Endothelial cell of umbilical vein (primary cell): Measurements from ENCODE around the gene FAM83E. TPM values are rescaled to one million over a fixed set of nuclear protein-coding genes. Genes with fewer than 3 reads are reported as not detected.

Source experiments
- BruUV-seq: library from RNA; stranded (reverse); fragments of 400-500 nt; replicated peaks from 2 replicates; lab custom pipeline; 2021; lab: Mats Ljungman, UMichigan
- CTCF ChIA-PET: fragments of 300-600, 350-600 bp; sonication (Branson Sonifier 250); formaldehyde crosslinking; loops from one replicate; lab custom pipeline; 2021; ENCODE audit warnings: antibody characterized with exemption, inconsistent platforms; lab: Charles Lee
- POLR2A ChIA-PET: fragments of 300-600, 350-600 bp; sonication (Branson Sonifier 250); formaldehyde crosslinking; loops from one replicate; lab custom pipeline; 2021; ENCODE audit warnings: antibody characterized with exemption, inconsistent platforms; lab: Charles Lee
- DNase-seq: peaks from one replicate; pipeline ENCODE4 v3.0.0-alpha.2; 2011; ENCODE audit warnings: low read depth, low spot score
- FAIRE-seq: peaks from 2 replicates; lab custom pipeline; 2011; peaks lifted over from hg19 to GRCh38; lab: Jason Lieb, UNC
- H2AFZ ChIP-seq: 2 replicates; pipeline ENCODE4 v1.6.0; 2012; ENCODE audit warnings: low read depth, low read length, control low read depth, inconsistent platforms
- H3K27ac ChIP-seq: 2 replicates; pipeline ENCODE4 v1.5.1; 2011; ENCODE audit warnings: low read depth, mild to moderate bottlenecking, control low read depth, low read length, moderate library complexity; ENCODE audit not compliant: insufficient read depth
- H3K27me3 ChIP-seq, 2 experiments: 2 replicates each; pipeline versions ENCODE4 v1.6.0 to v1.6.1; 2011; ENCODE audit warnings: low read length in 2 of 2, mixed read lengths in 1 of 2; ENCODE audit not compliant: control insufficient read depth in 2 of 2, insufficient read depth in 2 of 2
- H3K36me3 ChIP-seq, 2 experiments: 2 replicates in 1 of 2; 3 replicates in 1 of 2; pipeline ENCODE4 v1.5.1; 2011; ENCODE audit warnings: low read length in 2 of 2, mild to moderate bottlenecking in 1 of 2, moderate library complexity in 1 of 2; ENCODE audit not compliant: control insufficient read depth in 2 of 2, insufficient read depth in 2 of 2; ENCODE audit errors: extremely low read depth in 1 of 2
- H3K4me1 ChIP-seq: 3 replicates; pipeline ENCODE4 v1.5.1; 2011; ENCODE audit warnings: mild to moderate bottlenecking, low read length; ENCODE audit not compliant: control insufficient read depth, insufficient read depth; ENCODE audit errors: extremely low read depth
- H3K4me2 ChIP-seq: 2 replicates; pipeline ENCODE4 v1.6.1; 2011; ENCODE audit warnings: low read length, control low read depth, mixed read lengths; ENCODE audit not compliant: insufficient read depth
- H3K4me3 ChIP-seq, 3 experiments: fragments of 200-600 bp in 1 of 3; sonication (generic), shearing (Covaris generic) in 1 of 3; replicated peaks in 1 of 3; 2 replicates each; pipeline ENCODE4 v1.5.1; 2011 to 2016; ENCODE audit warnings: control low read depth in 3 of 3, low read length in 3 of 3, mild to moderate bottlenecking in 2 of 3, inconsistent platforms in 1 of 3, low read depth in 1 of 3, moderate library complexity in 1 of 3; ENCODE audit not compliant: insufficient read depth in 1 of 3
- H3K79me2 ChIP-seq: 2 replicates; pipeline ENCODE4 v1.6.0; 2012; ENCODE audit warnings: low read length, inconsistent platforms; ENCODE audit not compliant: control insufficient read depth, insufficient read depth
- H3K9ac ChIP-seq: replicated peaks from 2 replicates; pipeline ENCODE3; 2011; ENCODE audit warnings: low read length, control low read depth; ENCODE audit not compliant: insufficient read depth; ENCODE audit errors: extremely low read depth
- H3K9me1 ChIP-seq: replicated peaks from 3 replicates; pipeline ENCODE4 v1.6.0; 2011; ENCODE audit warnings: mild to moderate bottlenecking, low read length; ENCODE audit not compliant: control insufficient read depth, insufficient read depth; ENCODE audit errors: extremely low read depth
- H3K9me3 ChIP-seq: replicated peaks from 2 replicates; pipeline ENCODE4 v1.5.1; 2012; ENCODE audit warnings: low read length, inconsistent platforms; ENCODE audit not compliant: control insufficient read depth, insufficient read depth
- H4K20me1 ChIP-seq: replicated peaks from 2 replicates; pipeline ENCODE3; 2011; ENCODE audit warnings: mild to moderate bottlenecking, low read length; ENCODE audit not compliant: control insufficient read depth, insufficient read depth; ENCODE audit errors: extremely low read depth
- CTCF ChIP-seq, 2 donors: IDR thresholded peaks; 1 replicate in 1 of 2; 2 replicates in 1 of 2; pipeline ENCODE4 v1.5.1; 2011; ENCODE audit warnings: low read length in 2 of 2, mild to moderate bottlenecking in 2 of 2, moderate library complexity in 2 of 2, control low read depth in 1 of 2, inconsistent platforms in 1 of 2, low read depth in 1 of 2; ENCODE audit not compliant: insufficient read depth in 1 of 2; ENCODE audit errors: extremely low read depth in 1 of 2
- EZH2 ChIP-seq: IDR thresholded peaks from 2 replicates; pipeline ENCODE4 v1.6.1; 2012; ENCODE audit warnings: borderline replicate concordance, low read depth, mild to moderate bottlenecking, moderate library complexity, low read length, inconsistent platforms; ENCODE audit not compliant: severe bottlenecking
- FOS ChIP-seq: IDR thresholded peaks from 2 replicates; pipeline ENCODE4 v1.6.1; 2011; ENCODE audit warnings: mild to moderate bottlenecking, low read length, moderate library complexity, borderline replicate concordance; ENCODE audit not compliant: insufficient read depth
- GATA2 ChIP-seq: IDR thresholded peaks from 2 replicates; pipeline ENCODE4 v1.7.0; 2011; ENCODE audit warnings: low read depth, mild to moderate bottlenecking, moderate library complexity, mixed read lengths, low read length; ENCODE audit not compliant: insufficient read length, insufficient read depth
- JUN ChIP-seq: IDR thresholded peaks from 2 replicates; pipeline ENCODE4 v1.6.1; 2011; ENCODE audit warnings: borderline replicate concordance, low read depth; ENCODE audit not compliant: insufficient read length, insufficient read depth
- MAX ChIP-seq: IDR thresholded peaks from 2 replicates; pipeline ENCODE4 v1.6.1; 2011; ENCODE audit not compliant: insufficient read depth, insufficient read length
- MYC ChIP-seq: IDR thresholded peaks from one replicate; pipeline ENCODE4 v1.6.1; 2011; ENCODE audit warnings: mild to moderate bottlenecking, low read depth, low read length
- POLR2A ChIP-seq: IDR thresholded peaks from 2 replicates; pipeline ENCODE4 v1.6.1; 2012; ENCODE audit warnings: low read depth, mild to moderate bottlenecking, control low read depth, low read length
- POLR2AphosphoS5 ChIP-seq: IDR thresholded peaks from 2 replicates; pipeline ENCODE4 v1.6.1; 2012; ENCODE audit warnings: low read depth, mild to moderate bottlenecking, control low read depth, low read length, moderate library complexity; ENCODE audit not compliant: insufficient read depth
- dilution Hi-C: fragments of 300-500 bp; cut with MboI; formaldehyde crosslinking; loops from one replicate; pipeline ENCODE4 v1.15.0; 2019; ENCODE audit warnings: low sequenced_read_pairs; ENCODE audit not compliant: extremely low pct_ligation_motif_present
- intact Hi-C: fragments of 100-400 bp; cut with micrococcal nuclease; formaldehyde crosslinking; loops from one replicate; pipeline ENCODE4 v1.10.0; 2022
- polyA plus RNA-seq, 4 experiments: library from polyadenylated mRNA; depleted of rRNA in 3 of 4; stranded (reverse) in 3 of 4; unstranded in 1 of 4; fragments of >200 nt; gene quantifications; 2 replicates each; pipeline versions ENCODE4 v1.2.1 to v1.2.3, GENCODE V29; 2011 to 2012; ENCODE audit warnings: missing spikeins in 1 of 4
- total RNA-seq: library from RNA; stranded (reverse); gene quantifications from 2 replicates; pipeline ENCODE4 v1.2.3, GENCODE V29; 2021

The FAM83E gene
- total and polyA plus RNA-seq, 2 donors (not counting 3 experiments of a cell fraction or from before 2014, with no cell fraction given): 0.04 to 1.7 TPM

GRCh38 chr19:48631225-48631624 lies 16.3 kb upstream of the FAM83E start:
- ChIA-PET POLR2A (interaction anchor here (0.6 to 0.7 kb wide), 3 partner anchors 12 to 322 kb away, joined by 3 to 5 read pairs (median 4); partner anchors contain the start of genes RPL18 and SPHK2), CTCF (interaction anchor here (0.9 to 2.3 kb wide), 9 partner anchors 10 to 126 kb away, joined by 3 to 12 read pairs (median 8); partner anchors contain the start of genes CA11, RPL18 and SPHK2)
- Histone ChIP-seq H3K27me3 (peaks cover 3% of the 10 kb centered on the region in 2 experiments), H4K20me1 (no peaks in the 10 kb centered on the region), H2AFZ (no peak overlapping the region), H3K27ac (no peak overlapping the region), H3K9me3 (no peaks in the 10 kb centered on the region), H3K4me3 (no peak overlapping the region), H3K9me1 (no peaks in the 10 kb centered on the region), H3K79me2 (no peaks in the 10 kb centered on the region), H3K4me1 (peaks cover 29% of the 10 kb centered on the region), H3K4me2 (peak overlapping the region; percentile 60), H3K9ac (no peak overlapping the region), H3K36me3 (peaks cover 0 to 2% of the 10 kb centered on the region in 2 experiments)
- FAIRE-seq (no peak), DNase-seq (no peak)
- dilution Hi-C loops: no loop called here
- intact Hi-C loops: loop anchor here (10.0 kb wide), 1 partner anchor 364 kb away; the partner anchor contains the start of genes GYS1 and RUVBL2
- BruUV-seq: no TSS peak
- TF ChIP-seq JUN (no peak), CTCF (IDR thresholded peaks at IDR 0.05; ENCODE audit: extremely low read depth in 1 of 2, insufficient read depth in 1 of 2, low read depth in 1 of 2, low read length in 2 of 2) (no peak), MYC (no peak), GATA2 (no peak), POLR2AphosphoS5 (no peak), POLR2A (no peak), MAX (no peak), EZH2 (no peak), FOS (no peak)
